Activated T-cell treated with anti-CD3 and anti-CD28 coated beads for 24 hours (primary cell): Measurements from ENCODE around the gene ERFL.
A peak's percentile ranks its signal among the peaks of the same experiment; 100 is the strongest.

Experiments
- DNase-seq: peaks from one replicate; pipeline ENCODE4 v3.0.0-alpha.2; 2020; ENCODE audit warnings: low read depth

ERFL gene

DNA sequence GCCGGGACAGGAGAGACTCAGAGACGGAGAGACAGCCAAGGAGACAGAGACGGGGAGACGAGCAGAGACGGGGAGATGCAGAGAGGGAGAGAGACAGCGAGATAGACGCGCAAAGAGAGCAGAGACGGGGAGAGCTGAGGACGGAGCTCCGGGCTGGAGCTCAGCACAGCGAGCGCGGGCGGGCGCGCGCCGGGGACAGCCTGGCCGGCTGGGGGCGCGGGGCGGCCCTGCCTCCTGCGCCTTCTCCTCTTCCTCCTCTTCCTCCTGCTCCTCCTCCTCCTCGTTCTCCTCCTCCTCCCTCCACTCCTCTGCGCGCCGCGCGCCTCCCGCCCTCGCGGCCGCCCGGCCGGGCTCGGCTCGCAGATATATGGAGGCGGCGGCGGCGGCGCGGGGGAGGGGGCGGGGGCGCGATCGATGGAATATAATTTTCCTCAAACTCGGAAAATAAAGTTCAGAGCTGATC is at the start of gene ERFL:
Gene ERFL, minus strand, starts transcription at position 229 of the 463 bp plus-strand sequence. CDS start 15,530 bp downstream, outside the sequence.
- no peak for DNase-seq

DNA sequence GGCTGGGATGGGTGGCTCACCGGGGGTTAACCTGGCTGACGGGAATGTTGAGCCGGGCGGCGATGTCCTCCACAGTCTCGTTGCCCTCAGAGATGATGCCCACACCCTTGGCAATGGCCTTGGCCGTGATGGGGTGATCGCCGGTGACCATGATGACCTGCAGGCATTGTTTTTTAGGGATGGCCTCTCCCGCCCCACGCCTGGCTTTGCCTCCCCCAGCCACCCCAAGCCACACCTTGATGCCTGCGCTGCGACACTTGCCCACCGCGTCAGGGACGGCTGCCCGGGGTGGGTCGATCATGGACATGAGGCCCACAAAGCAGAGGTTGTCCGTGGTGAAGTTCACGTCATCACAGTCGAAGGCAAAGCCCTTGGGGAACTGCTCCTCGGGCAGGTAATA is 49.7 kb upstream of the ERFL start:
- DNase-seq, result no peak

GRCh38 chr19:41974652-41975051 is 46.4 kb upstream of the ERFL start:
- DNase-seq, result no peak

DNA sequence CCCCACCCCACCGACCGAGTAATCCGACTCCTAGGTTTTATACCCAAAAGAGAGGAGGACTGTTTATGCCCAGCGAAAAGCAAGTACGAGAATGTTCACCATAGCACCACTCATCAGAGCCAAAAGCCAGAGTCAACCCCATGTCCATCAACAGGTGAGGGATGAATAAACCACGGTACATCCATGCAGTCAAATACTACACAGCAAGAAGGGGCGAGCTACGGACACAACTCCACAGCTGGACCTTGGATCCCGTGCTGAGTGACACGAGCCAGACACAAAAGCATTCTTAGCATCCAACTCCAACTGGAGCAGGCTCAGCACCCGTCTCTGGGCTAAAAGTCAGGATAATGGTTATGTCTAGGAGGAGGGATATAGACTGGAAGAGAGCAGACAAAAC is 43.1 kb upstream of the ERFL start:
- DNase-seq, result no peak

GRCh38 chr19:41969772-41970458 is 41.7 kb upstream of the ERFL start:
- no peak for DNase-seq

- DNase-seq, result no peak
These were observed 40.7 kb upstream of the ERFL start for GRCh38 chr19:41968751-41969595.

DNA sequence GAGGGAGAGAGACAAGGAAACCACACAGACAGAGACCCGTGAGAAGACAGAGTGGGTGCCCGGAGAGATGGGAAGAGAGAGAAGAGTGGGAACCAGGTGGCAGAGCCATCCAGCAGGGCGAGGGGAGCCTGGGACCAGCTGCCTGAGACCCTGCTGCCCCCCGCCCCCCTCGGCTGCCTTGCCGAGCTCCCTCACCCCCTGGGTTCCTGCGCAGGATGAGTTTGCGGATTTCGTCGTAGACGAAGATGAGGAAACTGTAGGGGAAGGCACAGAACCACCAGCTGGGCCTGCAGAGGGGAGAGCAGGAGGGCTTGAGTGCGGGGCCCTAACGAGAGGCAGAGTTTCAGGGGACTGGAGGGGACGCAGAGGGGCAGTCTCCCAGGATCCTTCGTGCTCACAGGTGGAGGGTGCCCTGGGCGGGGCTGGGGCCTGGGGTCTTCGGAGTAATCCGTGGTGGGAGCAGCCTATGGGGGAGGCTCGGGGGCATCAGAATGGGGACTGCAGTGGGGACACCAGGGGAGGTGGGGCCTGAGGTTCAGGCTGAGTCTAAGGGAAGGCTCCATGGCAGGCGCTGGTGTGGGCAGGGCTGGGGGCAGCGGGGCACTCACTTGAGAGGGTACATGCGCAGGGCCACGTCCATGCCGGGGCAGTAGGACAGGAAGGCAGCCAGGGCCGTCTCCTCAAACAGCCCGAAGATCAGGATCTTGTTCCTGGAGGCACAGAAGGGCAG is 39.0 kb upstream of the ERFL start:
- no peak for DNase-seq

GRCh38 chr19:41965106-41965505 is 36.9 kb upstream of the ERFL start:
- no peak for DNase-seq

- DNase-seq, result no peak
These were observed 32.7 kb upstream of the ERFL start for GRCh38 chr19:41960973-41961372.

GRCh38 chr19:41959056-41960053 is 31.1 kb upstream of the ERFL start, which contains the start of gene RABAC1:
TSS of gene RABAC1 (minus strand) at chr19:41959321. CDS start at chr19:41959292, 29 bp downstream.
- peak; percentile 85 for DNase-seq

DNA sequence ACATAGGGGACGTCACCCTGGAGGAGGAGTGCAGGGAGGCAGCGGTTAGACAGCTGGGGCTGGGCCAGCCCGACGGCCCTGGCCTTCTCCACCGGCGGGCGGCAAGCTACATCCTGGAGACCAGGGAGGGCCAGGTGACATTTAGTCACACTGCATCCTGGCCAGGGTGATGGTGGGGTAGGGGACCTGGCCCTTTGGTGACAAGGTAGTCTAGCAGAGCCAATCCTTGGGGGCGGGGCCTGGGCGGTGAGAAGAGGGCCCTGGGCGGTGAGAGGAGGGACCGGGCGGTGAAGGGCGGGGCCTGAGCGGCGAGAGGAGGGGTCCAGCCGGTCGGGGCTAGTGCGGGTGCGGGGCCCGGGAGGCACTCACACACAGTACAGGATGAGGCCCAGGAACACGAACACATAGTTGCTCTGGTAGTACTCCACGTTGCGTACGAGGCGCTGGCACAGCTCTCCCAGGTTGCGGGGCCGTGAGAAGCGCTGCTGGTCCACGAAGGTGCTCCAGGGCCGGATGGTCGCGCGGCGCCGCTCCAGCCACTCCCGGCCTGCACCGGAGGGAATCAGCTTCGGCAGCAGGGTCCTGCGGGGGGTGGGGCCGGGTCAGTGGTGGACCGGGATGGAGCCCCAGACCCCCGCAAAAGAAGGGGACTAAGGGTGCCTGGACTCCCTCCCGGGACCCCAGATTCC is 30.3 kb upstream of the ERFL start:
- peak; percentile 75 for DNase-seq

- DNase-seq, result no peak
These were observed 29.7 kb upstream of the ERFL start for GRCh38 chr19:41957838-41958366.

GRCh38 chr19:41957161-41957837 is 29.1 kb upstream of the ERFL start:
- DNase-seq, result no peak

DNA sequence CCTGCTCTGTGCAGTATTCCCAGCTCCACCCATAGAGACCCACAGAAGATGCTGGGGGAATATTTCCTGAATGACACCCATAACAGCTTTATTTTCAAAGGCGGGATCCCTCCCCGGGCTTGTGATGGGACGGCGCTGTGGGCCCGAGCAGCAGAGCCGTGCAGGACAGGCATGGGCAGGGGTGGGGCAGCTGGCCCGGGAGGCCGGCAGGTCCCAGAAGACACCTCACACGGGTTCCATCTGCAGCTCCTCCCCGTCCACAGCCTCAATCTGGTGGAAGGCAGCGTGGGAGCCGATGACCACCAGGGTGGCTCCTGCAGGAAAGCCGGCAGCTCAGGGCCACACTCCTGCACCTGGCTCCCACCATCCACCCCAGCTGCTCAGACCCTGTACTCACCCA is 28.4 kb upstream of the ERFL start:
- DNase-seq, result no peak

- DNase-seq, result no peak
These were observed 27.3 kb upstream of the ERFL start for GRCh38 chr19:41955521-41955920.

DNA sequence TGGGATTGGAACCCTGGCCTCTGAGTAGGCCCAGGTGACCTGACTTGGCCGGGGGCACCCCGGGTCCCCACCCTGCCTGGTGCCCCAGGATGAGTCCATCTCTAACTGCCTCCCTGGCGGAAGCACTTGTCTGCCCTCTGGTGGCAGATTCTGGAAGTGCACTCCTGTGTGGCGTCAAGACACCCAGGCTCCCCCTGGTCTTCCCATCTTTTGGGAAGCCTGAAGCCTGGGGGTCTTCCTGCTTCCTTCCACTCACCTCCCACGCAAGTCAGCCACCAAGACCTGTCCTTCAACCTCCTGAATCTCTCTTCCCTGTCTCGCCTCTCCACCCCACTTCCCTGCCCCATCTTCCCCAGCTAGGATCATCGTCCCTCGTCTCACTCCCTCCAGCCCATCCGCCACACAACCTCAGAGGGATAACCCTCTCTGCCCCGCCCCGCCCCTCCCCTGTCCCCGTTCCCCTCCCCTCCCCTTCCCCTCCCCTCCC is 23.5 kb upstream of the ERFL start:
- DNase-seq, result peak; percentile 82

DNA sequence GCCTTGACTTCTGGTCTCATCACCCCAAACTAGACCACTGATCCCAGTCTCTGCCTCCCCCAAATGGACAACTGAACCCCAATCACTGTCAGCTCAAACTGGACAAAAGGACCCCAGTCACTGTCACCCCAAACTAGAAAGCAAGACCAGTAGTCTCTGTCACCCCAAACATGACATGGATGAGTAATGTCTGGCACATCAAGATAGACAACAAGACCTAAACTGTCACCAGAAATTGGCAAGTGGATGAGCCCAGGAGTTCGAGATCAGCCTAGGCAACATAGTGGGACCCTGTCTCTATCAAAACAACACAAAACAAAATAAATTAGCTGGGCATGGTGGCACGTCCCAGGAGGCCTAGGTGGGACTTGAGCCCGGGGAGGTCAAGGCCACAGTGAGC is 18.8 kb upstream of the ERFL start:
- DNase-seq, result no peak

- DNase-seq, result peak; percentile 86
These were observed 17.0 kb upstream of the ERFL start for GRCh38 chr19:41945135-41945766.

DNA sequence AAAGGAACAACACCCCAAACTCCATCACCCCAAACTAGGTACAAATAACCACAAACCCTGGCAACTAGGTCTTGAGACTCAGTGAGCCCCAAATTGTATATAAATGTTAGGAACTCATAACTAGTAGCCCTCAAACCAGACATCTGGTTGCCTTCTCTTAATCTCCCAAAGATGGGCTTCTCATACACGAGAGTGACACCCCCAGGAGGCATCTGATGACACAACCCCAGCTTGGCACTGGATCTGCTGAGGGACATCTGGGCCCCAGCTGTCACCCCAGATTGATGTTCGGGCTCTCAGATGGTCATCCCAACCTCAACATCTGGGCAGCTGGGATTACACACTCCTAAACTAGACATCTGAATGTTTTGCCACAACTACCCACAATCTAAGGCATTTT is 16.1 kb upstream of the ERFL start:
- DNase-seq, result no peak
